Posterior cingulate gyrus (tissue), 11 donors: Measurements from ENCODE around the gene MIPOL1.
"Not testable (repeated sequence)": the region's sequence is repeated elsewhere in the genome, so short reads cannot be mapped to it uniquely, and the experiment has no call there.

Experiments
- DNase-seq, 10 donors: peaks; one replicate each; pipeline versions ENCODE4 v3.0.0 to v3.0.0-alpha.2; 2020 to 2021; ENCODE audit warnings: mixed read lengths in 3 of 10
- intact Hi-C: fragments of 100-400 bp; cut with DNase I; formaldehyde crosslinking; loops from one replicate; pipeline ENCODE4 v1.15.1; 2023

MIPOL1 gene

GRCh38 chr14:37185670-37186069, 12.1 kb upstream of the MIPOL1 start:
- no peak for DNase-seq
- intact Hi-C loops: no loop called here

- DNase-seq: no peak
- intact Hi-C loops: no loop called here
Measured at GRCh38 chr14:37186865-37187264, 10.9 kb upstream of the MIPOL1 start.

- DNase-seq: no peak
- intact Hi-C loops: no loop called here
Measured at GRCh38 chr14:37187294-37187693, 10.4 kb upstream of the MIPOL1 start.

GRCh38 chr14:37187840-37188577, 9.7 kb upstream of the MIPOL1 start:
- intact Hi-C loops, DNase-seq: not testable (repeated sequence)

- DNase-seq, intact Hi-C loops: not testable (repeated sequence)
Measured at GRCh38 chr14:37189733-37190132, 8.0 kb upstream of the MIPOL1 start.

GRCh38 chr14:37194698-37195097, 3.0 kb upstream of the MIPOL1 start:
- intact Hi-C loops: no loop called here
- no peak for DNase-seq

- intact Hi-C loops: no loop called here
- no peak for DNase-seq
Measured at GRCh38 chr14:37195327-37195726, 2.4 kb upstream of the MIPOL1 start.

GRCh38 chr14:37196604-37197420, 925 bp upstream of the MIPOL1 start:
- DNase-seq: no peak
- intact Hi-C loops: loop anchor here (2.0 kb wide), 1 partner anchor 24 kb away; the partner anchor contains the start of gene SLC25A21

- DNase-seq: no peak
- intact Hi-C loops: no loop called here
Measured at GRCh38 chr14:37198273-37198598, 499 bp downstream of the MIPOL1 start.

- intact Hi-C loops: no loop called here
Measured at GRCh38 chr14:37198907-37199306, 1.2 kb downstream of the MIPOL1 start.

GRCh38 chr14:37201724-37202123, 4.0 kb downstream of the MIPOL1 start:
- intact Hi-C loops: no loop called here
- no peak for DNase-seq

More at GRCh38 chr14:37198907-37199306, 1.2 kb downstream of the MIPOL1 start:
- DNase-seq: no peak

- intact Hi-C loops: no loop called here
- DNase-seq: no peak
Measured at GRCh38 chr14:37202265-37202664, 4.5 kb downstream of the MIPOL1 start.

- DNase-seq: no peak
- intact Hi-C loops: no loop called here
Measured at GRCh38 chr14:37202812-37203211, 5.1 kb downstream of the MIPOL1 start.

GRCh38 chr14:37203423-37203822, 5.7 kb downstream of the MIPOL1 start:
- no peak for DNase-seq
- intact Hi-C loops: no loop called here

GRCh38 chr14:37205623-37206605, 8.2 kb downstream of the MIPOL1 start:
- intact Hi-C loops, DNase-seq: not testable (repeated sequence)

GRCh38 chr14:37209617-37210016, 11.9 kb downstream of the MIPOL1 start:
- not testable (repeated sequence) for DNase-seq

GRCh38 chr14:37210448-37210847, 12.7 kb downstream of the MIPOL1 start:
- intact Hi-C loops: no loop called here
- DNase-seq: no peak

More at GRCh38 chr14:37209617-37210016, 11.9 kb downstream of the MIPOL1 start:
- intact Hi-C loops: not testable (repeated sequence)

GRCh38 chr14:37213016-37213415, 15.3 kb downstream of the MIPOL1 start:
- intact Hi-C loops: no loop called here
- no peak for DNase-seq

- intact Hi-C loops: no loop called here
- DNase-seq: no peak
Measured at GRCh38 chr14:37215345-37215744, 17.6 kb downstream of the MIPOL1 start.

GRCh38 chr14:37221073-37221472, 23.3 kb downstream of the MIPOL1 start:
- no peak for DNase-seq
- intact Hi-C loops: no loop called here
